ENCODE data around the gene PIK3CD.
"Not testable (repeated sequence)": the region's sequence is repeated elsewhere in the genome, so short reads cannot be mapped to it uniquely, and the experiment has no call there.

Gene PIK3CD

DNA sequence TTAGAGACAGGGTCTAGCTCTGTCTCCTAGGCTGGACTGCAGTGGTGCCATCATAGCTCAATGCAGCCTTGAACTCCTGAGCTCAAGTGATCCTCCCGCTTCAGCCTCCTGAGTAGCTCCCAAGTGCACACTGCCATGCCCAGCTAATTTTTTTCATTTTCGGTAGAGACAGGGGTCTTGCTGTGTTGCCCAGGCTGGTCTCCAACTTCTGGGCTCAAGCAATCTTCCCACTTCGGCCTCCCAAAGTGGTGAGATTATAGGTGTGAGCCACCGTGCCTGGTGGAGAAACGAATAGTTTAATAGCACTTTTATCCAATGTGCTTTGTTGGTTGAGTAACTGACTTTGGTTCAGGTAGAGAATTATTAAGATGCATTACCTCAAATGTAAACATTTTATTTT lies 20.9 kb downstream of the PIK3CD start:
- H3K4me3 ChIP-seq (ENCODE audit: low read depth, low read length): no peak overlapping the region
- TF ChIP-seq, protein P1, sequence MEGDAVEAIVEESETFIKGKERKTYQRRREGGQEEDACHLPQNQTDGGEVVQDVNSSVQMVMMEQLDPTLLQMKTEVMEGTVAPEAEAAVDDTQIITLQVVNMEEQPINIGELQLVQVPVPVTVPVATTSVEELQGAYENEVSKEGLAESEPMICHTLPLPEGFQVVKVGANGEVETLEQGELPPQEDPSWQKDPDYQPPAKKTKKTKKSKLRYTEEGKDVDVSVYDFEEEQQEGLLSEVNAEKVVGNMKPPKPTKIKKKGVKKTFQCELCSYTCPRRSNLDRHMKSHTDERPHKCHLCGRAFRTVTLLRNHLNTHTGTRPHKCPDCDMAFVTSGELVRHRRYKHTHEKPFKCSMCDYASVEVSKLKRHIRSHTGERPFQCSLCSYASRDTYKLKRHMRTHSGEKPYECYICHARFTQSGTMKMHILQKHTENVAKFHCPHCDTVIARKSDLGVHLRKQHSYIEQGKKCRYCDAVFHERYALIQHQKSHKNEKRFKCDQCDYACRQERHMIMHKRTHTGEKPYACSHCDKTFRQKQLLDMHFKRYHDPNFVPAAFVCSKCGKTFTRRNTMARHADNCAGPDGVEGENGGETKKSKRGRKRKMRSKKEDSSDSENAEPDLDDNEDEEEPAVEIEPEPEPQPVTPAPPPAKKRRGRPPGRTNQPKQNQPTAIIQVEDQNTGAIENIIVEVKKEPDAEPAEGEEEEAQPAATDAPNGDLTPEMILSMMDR (IDR thresholded peaks at IDR 0.05; ENCODE audit: low read depth, low read length): no peak
- DNase-seq (ENCODE audit: low read depth, low spot score): no peak
- in situ Hi-C loops (cut with HindIII; ENCODE audit: low sequenced_read_pairs): no loop called here

DNA sequence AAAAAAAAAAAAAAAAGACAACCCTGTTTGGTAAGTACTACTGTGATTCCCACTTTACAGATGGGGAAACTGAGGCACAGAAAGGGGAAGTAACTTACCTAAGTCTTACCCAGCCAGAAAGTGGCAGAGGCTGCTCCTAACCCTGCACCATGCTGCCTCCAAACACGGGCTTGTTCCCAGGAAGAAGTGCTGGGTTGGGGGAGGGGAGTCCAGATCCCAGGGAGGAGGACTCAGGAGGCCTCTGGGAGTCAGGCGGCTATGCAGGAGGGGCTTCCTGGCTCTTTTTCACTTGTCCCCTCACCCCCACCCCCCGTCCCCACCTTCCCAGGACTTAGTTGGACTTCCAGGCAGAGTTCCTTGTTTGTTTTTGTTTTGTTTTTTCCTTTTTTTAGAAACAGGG lies 23.9 kb downstream of the PIK3CD start:
- no peak for DNase-seq (ENCODE audit: low read depth, low spot score)
- TF ChIP-seq, protein P1 (IDR thresholded peaks at IDR 0.05; ENCODE audit: low read depth, low read length): no peak
- no peak overlapping the region for H3K4me3 ChIP-seq (ENCODE audit: low read depth, low read length)
- in situ Hi-C loops (cut with HindIII; ENCODE audit: low sequenced_read_pairs): no loop called here

DNA sequence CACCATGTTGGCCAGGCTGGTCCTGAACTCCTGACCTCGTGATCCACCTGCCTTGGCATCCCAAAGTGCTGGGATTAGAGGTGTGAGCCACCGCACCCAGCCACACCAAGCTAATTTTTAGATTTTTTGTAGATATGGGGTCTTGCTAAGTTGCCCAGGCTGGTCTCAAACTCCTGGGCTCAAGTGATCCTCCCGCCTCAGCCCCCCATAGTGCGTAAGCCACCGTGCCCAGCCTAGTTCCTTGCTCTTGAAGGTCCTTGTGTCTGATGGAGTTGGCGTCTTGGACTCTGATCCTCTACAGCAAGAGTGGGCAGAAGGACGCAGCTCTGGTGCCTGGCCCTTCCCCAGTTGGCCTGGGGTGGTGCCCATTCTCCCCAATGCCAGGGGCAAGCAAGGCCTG lies 24.6 kb downstream of the PIK3CD start:
- H3K4me3 ChIP-seq (ENCODE audit: low read depth, low read length); in situ Hi-C loops (cut with HindIII; ENCODE audit: low sequenced_read_pairs); DNase-seq (ENCODE audit: low read depth, low spot score): not testable (repeated sequence)

DNA sequence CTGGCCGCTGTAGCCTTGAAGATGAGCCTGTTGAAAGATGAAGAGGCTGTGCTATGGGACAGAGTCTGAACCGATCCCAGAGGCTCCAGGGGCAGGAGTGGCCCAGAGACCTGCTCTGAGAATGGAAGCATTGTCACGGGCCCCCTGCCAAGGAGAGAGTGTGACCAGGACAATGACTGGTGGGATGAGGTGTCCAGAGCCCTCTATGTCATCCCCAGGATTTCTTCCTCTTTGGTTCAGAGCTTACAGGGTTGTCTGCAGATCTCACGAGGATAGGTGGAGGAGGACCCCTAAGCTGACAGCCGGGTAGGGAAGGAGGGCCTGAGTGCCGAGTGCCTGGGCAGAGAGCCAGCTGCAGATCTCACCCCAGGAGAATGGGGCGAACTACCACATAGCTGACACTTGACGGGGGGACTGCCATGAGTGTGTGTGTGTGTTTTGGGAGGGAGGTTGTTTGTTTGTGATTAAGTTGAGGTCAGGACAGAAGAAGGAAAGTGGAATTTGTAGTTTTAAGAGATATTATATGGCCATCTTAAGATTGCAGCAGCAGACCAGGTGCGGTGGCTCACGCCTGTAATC lies 25.4 kb downstream of the PIK3CD start:
- in situ Hi-C loops (cut with HindIII; ENCODE audit: low sequenced_read_pairs): no loop called here
- no peak for DNase-seq (ENCODE audit: low read depth, low spot score)
- TF ChIP-seq, protein P1 (IDR thresholded peaks at IDR 0.05; ENCODE audit: low read depth, low read length): no peak
- no peak overlapping the region for H3K4me3 ChIP-seq (ENCODE audit: low read depth, low read length)

DNA sequence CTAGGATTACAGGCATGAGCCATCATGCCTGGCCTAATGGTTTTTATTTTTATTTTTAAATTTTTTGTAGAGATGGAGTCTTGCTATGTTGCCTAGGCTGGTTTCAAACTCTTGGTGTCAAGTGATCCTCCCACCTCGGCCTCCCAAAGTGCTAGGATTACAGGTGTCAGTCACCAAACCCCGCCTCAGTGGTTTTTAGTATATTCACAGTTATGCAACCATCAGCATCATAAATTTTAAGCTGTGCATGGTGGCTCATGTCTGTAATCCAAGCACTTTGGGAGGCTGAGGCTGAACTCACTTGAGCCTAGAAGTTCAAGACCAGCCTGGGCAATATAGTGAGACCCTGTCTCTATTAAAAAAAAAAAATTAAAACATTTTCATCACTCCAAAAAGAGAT lies 28.6 kb downstream of the PIK3CD start:
- no peak overlapping the region for H3K4me3 ChIP-seq (ENCODE audit: low read depth, low read length)
- TF ChIP-seq, protein P1 (IDR thresholded peaks at IDR 0.05; ENCODE audit: low read depth, low read length): no peak
- in situ Hi-C loops (cut with HindIII; ENCODE audit: low sequenced_read_pairs): no loop called here
- DNase-seq (ENCODE audit: low read depth, low spot score): no peak

DNA sequence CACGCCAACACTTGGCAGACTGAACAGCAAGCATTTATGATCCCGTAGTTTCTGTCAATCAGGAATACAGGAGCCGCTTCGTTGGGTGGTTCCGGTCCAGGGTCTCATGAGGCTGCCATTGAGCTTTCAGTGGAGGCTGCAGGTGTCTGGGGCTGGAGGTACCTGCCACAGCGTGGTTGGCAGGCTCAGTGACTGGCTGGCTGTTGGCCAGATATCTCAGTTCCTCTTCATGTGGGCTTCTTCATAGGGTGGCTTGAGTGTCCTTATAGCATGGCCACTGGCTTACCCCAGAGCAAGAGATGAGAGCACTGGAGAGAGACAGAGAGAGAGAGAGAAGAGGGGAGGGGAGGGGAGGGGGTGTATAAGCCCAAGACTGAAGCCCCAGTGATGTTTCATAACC lies 29.3 kb downstream of the PIK3CD start:
- TF ChIP-seq, protein P1 (IDR thresholded peaks at IDR 0.05; ENCODE audit: low read depth, low read length): no peak
- in situ Hi-C loops (cut with HindIII; ENCODE audit: low sequenced_read_pairs): no loop called here
- no peak overlapping the region for H3K4me3 ChIP-seq (ENCODE audit: low read depth, low read length)
- no peak for DNase-seq (ENCODE audit: low read depth, low spot score)

DNA sequence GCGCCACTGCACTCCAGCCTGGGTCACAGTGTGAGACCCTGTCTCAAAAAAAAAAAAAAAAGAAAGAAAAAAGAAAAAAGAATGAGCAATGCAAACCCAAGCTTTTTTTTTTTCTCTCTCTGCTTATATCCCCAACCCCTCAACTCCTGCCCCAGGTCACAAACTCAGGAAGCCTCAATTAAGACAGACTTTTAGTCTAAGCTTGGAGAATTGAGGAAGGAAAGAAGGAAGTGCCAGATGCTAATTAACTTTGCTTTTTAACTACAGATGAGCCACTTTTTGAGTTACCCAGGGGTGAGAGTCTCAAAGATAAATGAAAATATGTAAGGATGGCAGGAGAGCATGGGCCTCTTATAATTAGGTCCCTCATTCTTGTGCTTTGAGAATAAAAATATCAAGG lies 33.3 kb downstream of the PIK3CD start:
- in situ Hi-C loops (cut with HindIII; ENCODE audit: low sequenced_read_pairs): no loop called here
- H3K4me3 ChIP-seq (ENCODE audit: low read depth, low read length): no peak overlapping the region
- TF ChIP-seq, protein P1 (IDR thresholded peaks at IDR 0.05; ENCODE audit: low read depth, low read length): no peak
- no peak for DNase-seq (ENCODE audit: low read depth, low spot score)
